Skin of body (tissue), 2 donors: ENCODE results near the gene NDOR1. TPM values are rescaled to one million over a fixed set of nuclear protein-coding genes. Genes with fewer than 3 reads are reported as not detected.
"Not testable (repeated sequence)": the region's sequence is repeated elsewhere in the genome, so short reads cannot be mapped to it uniquely, and the experiment has no call there.

Source experiments
- DNase-seq: peaks from one replicate; lab custom pipeline; 2025; lab: John Stamatoyannopoulos, UW
- total RNA-seq: library from RNA; depleted of rRNA; stranded (reverse); fragments of >200 nt; gene quantifications from one replicate; pipeline ENCODE4 v1.2.3, GENCODE V29; 2014

NDOR1 gene
- total RNA-seq, 1 donor from 2014 or later = 3.0 TPM

DNA sequence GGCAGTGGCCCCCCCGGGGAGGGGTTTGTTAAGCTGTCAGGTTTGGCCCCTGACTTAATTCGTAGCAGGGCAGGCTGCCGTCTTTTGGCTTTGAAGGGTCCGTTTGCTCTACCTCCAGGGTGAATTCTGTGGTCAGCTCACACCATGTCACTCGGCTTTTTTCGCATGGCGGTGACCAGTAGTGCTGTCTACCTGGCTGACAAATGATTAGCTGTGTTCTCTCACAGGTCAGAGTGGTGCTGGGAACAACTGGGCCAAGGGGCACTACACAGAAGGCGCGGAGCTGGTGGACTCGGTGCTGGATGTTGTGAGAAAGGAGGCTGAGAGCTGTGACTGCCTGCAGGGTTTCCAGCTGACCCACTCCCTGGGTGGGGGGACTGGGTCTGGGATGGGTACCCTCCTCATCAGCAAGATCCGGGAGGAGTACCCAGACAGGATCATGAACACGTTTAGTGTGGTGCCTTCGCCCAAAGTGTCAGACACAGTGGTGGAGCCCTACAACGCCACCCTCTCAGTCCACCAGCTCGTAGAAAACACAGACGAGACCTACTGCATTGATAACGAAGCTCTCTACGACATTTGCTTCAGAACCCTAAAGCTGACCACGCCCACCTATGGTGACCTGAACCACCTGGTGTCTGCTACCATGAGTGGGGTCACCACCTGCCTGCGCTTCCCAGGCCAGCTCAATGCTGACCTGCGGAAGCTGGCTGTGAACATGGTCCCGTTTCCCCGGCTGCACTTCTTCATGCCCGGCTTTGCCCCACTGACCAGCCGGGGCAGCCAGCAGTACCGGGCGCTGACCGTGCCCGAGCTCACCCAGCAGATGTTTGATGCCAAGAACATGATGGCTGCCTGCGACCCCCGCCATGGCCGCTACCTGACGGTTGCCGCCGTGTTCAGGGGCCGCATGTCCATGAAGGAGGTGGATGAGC is 37.0 kb downstream of the NDOR1 start:
- no peak for DNase-seq

GRCh38 chr9:137243266-137243625 is 37.7 kb downstream of the NDOR1 start:
- not testable (repeated sequence) for DNase-seq

- DNase-seq = no peak
Observed at GRCh38 chr9:137243626-137244485, 38.4 kb downstream of the NDOR1 start.

GRCh38 chr9:137244486-137245449 is 39.3 kb downstream of the NDOR1 start:
- no peak for DNase-seq

- no peak for DNase-seq
Observed at GRCh38 chr9:137245450-137246421, 40.2 kb downstream of the NDOR1 start.

- no peak for DNase-seq
Observed at GRCh38 chr9:137247135-137247915, 41.8 kb downstream of the NDOR1 start.

GRCh38 chr9:137247916-137248175 is 42.3 kb downstream of the NDOR1 start:
- DNase-seq = no peak

DNA sequence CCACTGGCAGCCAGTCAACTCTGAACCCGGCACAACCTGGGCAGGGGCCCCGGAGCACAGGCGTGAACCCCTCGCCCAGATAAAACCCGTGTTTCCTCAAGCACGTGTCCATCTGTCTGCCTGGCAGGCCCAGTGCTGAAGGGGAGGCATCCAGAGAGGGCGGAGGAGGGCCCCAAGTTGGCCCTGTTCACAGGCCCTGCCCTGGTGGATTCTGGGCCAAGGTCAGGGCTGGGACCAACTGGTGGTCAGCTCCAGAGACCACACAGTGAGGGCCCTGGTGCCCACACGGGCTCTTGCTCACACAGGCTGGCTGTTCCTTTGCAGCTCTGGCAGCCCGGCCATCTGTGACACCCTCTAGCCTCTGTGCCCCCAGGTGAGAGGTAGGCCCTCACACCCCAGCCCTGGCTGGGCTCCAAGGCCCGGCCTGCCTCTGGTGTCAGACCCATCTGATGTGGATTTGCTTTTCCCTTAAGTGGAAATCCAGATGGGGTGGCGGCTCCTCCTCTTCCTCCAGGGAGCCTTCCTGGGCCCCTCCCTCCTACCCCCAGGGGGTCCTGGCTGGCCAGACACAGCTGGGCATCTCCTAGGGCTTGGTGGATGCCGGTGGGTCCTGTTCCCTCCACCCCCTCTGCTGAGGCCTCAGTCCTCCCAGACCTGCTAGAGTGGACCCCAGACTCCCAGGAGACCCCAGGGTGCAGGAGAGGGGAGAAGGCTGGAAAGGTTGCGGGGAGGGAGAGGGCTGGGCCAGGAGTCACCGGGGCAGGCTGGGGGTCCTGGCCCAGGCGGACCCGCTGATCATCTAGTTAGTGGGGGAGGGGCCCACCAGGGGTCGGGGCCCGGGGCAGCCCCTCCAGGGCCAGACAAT is 45.1 kb downstream of the NDOR1 start:
- no peak for DNase-seq

- DNase-seq = no peak
Observed at GRCh38 chr9:137251194-137251461, 45.6 kb downstream of the NDOR1 start, which contains the start of gene STPG3. TSS of gene STPG3 (plus strand) at chr9:137251286. CDS start at chr9:137251287, 1 bp downstream.

GRCh38 chr9:137251490-137252268 is 46.2 kb downstream of the NDOR1 start:
- no peak for DNase-seq

- DNase-seq = no peak
Observed at GRCh38 chr9:137252555-137253506, 47.3 kb downstream of the NDOR1 start.

GRCh38 chr9:137253717-137254623 is 48.5 kb downstream of the NDOR1 start:
- no peak for DNase-seq

DNA sequence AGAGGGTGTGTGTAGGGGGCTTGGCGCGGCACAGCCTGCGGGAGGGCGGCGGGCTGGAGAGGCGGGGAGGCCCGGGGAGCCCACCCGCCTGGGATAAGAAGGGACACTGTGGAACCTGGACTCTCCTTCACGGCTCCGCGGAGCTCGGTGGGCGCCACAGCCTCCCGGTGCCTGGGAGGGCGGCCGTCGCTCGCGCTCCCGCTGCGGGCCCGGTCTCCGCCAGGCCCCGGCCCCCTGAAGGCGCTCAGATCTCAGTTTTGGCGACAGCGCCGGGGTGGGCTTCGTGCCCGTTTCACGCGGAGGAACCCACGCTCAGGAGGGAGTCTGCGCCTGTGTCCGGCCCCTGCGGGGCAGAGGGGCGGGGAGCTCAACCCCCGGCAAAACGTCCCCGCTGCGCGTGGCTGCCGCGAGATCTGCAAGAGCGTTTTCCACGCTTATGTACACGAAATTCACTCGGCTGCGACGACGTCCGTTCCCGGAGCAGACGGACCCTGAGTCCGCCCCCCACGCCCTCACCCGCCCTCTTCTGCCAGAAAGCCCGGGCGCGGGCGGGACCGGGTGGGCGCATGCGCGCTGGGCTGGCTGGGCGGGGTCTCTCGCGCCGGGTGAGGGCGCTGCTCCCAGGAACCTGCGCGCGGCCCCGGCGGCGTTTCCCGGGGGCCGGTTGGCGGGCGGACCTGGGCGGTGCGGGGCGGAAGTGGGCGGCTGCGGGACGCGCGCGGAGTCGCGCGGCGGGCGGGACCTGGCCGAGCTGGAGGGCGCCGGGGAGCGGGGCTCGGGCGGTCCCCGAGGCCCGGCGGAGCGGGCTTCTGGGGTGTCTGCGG is 49.3 kb downstream of the NDOR1 start, which contains the start of gene NELFB:
TSS of gene NELFB (plus strand) at position 704 of the 824 bp plus-strand sequence.
- DNase-seq = peak; percentile 82

DNA sequence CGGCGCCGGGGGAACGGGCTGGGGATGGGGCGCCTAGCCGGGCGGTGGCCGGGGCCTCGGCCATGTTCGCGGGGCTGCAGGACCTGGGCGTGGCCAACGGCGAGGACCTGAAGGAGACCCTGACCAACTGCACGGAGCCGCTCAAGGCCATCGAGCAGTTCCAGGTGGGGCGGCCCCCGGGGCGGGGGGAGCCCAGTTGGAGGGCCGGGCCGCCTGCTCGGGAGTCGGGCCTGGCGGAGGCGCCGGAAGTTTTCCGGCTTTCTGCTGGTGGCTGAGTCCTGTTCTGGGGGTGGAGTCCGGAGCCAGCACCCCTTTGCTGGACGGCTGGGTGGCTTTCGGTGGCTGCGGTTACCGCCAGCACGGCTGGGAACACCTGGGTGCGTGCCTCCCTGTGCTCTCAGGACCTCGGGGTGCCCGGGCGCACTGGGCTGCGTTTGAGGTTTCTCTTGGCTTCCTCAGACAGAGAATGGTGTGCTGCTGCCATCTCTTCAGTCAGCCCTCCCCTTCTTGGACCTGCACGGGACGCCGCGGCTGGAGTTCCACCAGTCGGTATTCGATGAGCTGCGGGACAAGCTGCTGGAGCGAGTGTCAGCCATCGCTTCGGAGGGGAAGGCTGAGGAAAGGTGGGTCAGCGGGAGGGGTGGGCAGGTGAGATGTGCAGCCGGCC is 50.1 kb downstream of the NDOR1 start:
- DNase-seq = no peak
